BJ (cell line): ENCODE measurements around the gene WDR70. TPM values are rescaled to one million over a fixed set of nuclear protein-coding genes. Genes with fewer than 3 reads are reported as not detected.

ENCODE experiments used
- CTCF ChIA-PET: fragments of 350-600 bp; formaldehyde crosslinking; extraction: SDS; loops from one replicate; lab custom pipeline; 2021; ENCODE audit warnings: antibody characterized with exemption, inconsistent platforms; lab: Yijun Ruan, JAX
- POLR2A ChIA-PET: fragments of 300-600 bp; sonication (Branson Sonifier 250); formaldehyde crosslinking; extraction: SDS; loops from one replicate; lab custom pipeline; 2021; ENCODE audit warnings: antibody characterized with exemption; lab: Charles Lee
- DNase-seq: peaks from one replicate; pipeline ENCODE4 v3.0.0-alpha.2; 2011; ENCODE audit warnings: low read depth
- H3K27me3 ChIP-seq: 2 replicates; pipeline ENCODE4 v1.6.0; 2011; ENCODE audit warnings: low read length; ENCODE audit not compliant: control insufficient read depth, insufficient read depth
- H3K36me3 ChIP-seq: 2 replicates; pipeline ENCODE4 v1.5.1; 2011; ENCODE audit warnings: low read length; ENCODE audit not compliant: control insufficient read depth, insufficient read depth
- H3K4me3 ChIP-seq: 2 replicates; pipeline ENCODE4 v1.5.1; 2011; ENCODE audit warnings: low read depth, mild to moderate bottlenecking, control low read depth, low read length
- polyA plus RNA-seq: library from polyadenylated mRNA; depleted of rRNA; stranded (reverse); fragments of >200 nt; gene quantifications from 2 replicates; pipeline ENCODE4 v1.2.3, GENCODE V29; 2011
- TF ChIP-seq, protein P1 (sequence below): IDR thresholded peaks from 2 replicates; pipeline ENCODE4 v1.5.1; 2011; ENCODE audit warnings: low read depth, mild to moderate bottlenecking, control low read depth, inconsistent platforms, low read length, moderate library complexity; ENCODE audit not compliant: insufficient read depth

The WDR70 gene
- polyA plus RNA-seq, 1 experiment = 14.0 TPM

- no peak for DNase-seq
- POLR2A ChIA-PET = no interaction called here
- CTCF ChIA-PET = no interaction called here
- Histone ChIP-seq H3K4me3 (no peak overlapping the region), H3K36me3 (no peaks in the 10 kb centered on the region), H3K27me3 (no peaks in the 10 kb centered on the region)
- TF ChIP-seq, protein P1, sequence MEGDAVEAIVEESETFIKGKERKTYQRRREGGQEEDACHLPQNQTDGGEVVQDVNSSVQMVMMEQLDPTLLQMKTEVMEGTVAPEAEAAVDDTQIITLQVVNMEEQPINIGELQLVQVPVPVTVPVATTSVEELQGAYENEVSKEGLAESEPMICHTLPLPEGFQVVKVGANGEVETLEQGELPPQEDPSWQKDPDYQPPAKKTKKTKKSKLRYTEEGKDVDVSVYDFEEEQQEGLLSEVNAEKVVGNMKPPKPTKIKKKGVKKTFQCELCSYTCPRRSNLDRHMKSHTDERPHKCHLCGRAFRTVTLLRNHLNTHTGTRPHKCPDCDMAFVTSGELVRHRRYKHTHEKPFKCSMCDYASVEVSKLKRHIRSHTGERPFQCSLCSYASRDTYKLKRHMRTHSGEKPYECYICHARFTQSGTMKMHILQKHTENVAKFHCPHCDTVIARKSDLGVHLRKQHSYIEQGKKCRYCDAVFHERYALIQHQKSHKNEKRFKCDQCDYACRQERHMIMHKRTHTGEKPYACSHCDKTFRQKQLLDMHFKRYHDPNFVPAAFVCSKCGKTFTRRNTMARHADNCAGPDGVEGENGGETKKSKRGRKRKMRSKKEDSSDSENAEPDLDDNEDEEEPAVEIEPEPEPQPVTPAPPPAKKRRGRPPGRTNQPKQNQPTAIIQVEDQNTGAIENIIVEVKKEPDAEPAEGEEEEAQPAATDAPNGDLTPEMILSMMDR = no peak
Observed at GRCh38 chr5:37662362-37662761, 283.2 kb downstream of the WDR70 start.

DNA sequence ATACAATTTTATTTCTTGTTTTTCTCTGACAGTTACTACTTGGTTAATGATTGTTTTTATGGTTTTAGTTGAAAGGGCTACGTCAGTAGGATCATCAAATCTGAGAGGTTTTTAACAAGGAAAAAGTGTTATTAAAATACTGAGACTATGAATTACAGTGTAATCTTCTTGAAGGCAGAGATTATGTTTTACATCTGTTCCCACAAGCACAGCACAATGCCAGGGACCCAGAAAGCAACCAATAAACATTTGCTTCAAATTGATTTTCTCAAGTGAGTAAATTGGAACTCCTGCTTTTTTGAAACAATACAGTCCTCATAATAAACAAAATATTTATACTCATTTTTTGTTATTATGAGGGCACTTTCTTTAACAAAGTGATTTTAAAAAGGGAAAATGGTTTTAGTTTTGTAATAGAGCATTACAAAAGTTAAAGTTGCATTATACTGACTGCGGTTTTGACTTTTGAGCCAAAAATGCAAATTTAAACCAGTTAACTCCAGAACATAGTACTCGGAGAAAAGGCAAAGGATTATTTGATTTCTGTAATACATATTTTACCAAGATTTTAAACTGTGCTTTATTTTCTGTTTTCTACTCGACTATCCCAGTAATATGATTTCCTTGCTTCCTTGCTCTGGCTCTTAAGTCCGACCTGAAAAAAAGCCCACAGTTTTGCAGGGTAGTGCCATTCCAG lies 283.8 kb downstream of the WDR70 start:
- Histone ChIP-seq H3K27me3 (no peaks in the 10 kb centered on the region), H3K36me3 (no peaks in the 10 kb centered on the region), H3K4me3 (no peak overlapping the region)
- no peak for DNase-seq
- ChIA-PET CTCF (no interaction called here), POLR2A (no interaction called here)
- TF ChIP-seq, protein P1 = no peak

GRCh38 chr5:37663538-37663937 lies 284.4 kb downstream of the WDR70 start:
- Histone ChIP-seq H3K36me3 (no peaks in the 10 kb centered on the region), H3K4me3 (no peak overlapping the region), H3K27me3 (no peaks in the 10 kb centered on the region)
- TF ChIP-seq, protein P1 = no peak
- no peak for DNase-seq
- ChIA-PET CTCF (no interaction called here), POLR2A (no interaction called here)

- ChIA-PET CTCF (no interaction called here), POLR2A (no interaction called here)
- TF ChIP-seq, protein P1 = no peak
- Histone ChIP-seq H3K27me3 (no peaks in the 10 kb centered on the region), H3K4me3 (no peak overlapping the region), H3K36me3 (no peaks in the 10 kb centered on the region)
- DNase-seq = no peak
Observed at GRCh38 chr5:37664551-37664950, 285.4 kb downstream of the WDR70 start.

- no peak for DNase-seq
- ChIA-PET CTCF (no interaction called here), POLR2A (no interaction called here)
- Histone ChIP-seq H3K27me3 (no peaks in the 10 kb centered on the region), H3K4me3 (no peak overlapping the region), H3K36me3 (no peaks in the 10 kb centered on the region)
- TF ChIP-seq, protein P1 = no peak
Observed at GRCh38 chr5:37665272-37665671, 286.2 kb downstream of the WDR70 start.
